Adrenal gland (tissue), 12 donors: ENCODE measurements around the gene HCN4. TPM values are rescaled to one million over a fixed set of nuclear protein-coding genes. Genes with fewer than 3 reads are reported as not detected.

Experiments used
- DNase-seq, 7 donors: peaks; one replicate each; pipeline ENCODE4 v3.0.0-alpha.2; 2019 to 2020
- H3K27ac ChIP-seq, 5 donors: fragments of 200-600 bp; sonication (generic) in 4 of 5; 1 replicate in 3 of 5; 2 replicates in 2 of 5; pipeline versions ENCODE4 v1.5.1 to v1.8.0; 2016 to 2020; ENCODE audit warnings: mild to moderate bottlenecking in 1 of 5
- H3K27me3 ChIP-seq: fragments of 200-600 bp; 2 replicates; pipeline ENCODE4 v1.8.0; 2021
- H3K36me3 ChIP-seq, 2 donors: fragments of 200-600 bp; replicated peaks in 1 of 2; 1 replicate in 1 of 2; 2 replicates in 1 of 2; pipeline versions ENCODE4 v1.5.1 to v1.8.0; 2018 to 2022
- H3K4me1 ChIP-seq, 2 donors: fragments of 200-600 bp; replicated peaks in 1 of 2; 1 replicate in 1 of 2; 2 replicates in 1 of 2; pipeline versions ENCODE4 v1.5.1 to v1.8.0; 2018 to 2021
- H3K4me3 ChIP-seq, 4 donors: fragments of 200-600 bp; sonication (generic) in 3 of 4; one replicate each; pipeline ENCODE4 v1.5.1; 2016 to 2018
- H3K9me3 ChIP-seq, 3 donors: fragments of 200-600 bp; sonication (generic) in 1 of 3; replicated peaks in 1 of 3; 1 replicate in 2 of 3; 2 replicates in 1 of 3; pipeline versions ENCODE4 v1.5.1 to v1.8.0; 2016 to 2021
- CTCF ChIP-seq, 6 experiments: fragments of 450-650 bp in 4 of 6; fragments of 200-600 bp in 2 of 6; sonication (generic) in 1 of 6; IDR thresholded peaks; 1 replicate in 5 of 6; 2 replicates in 1 of 6; pipeline versions ENCODE4 v1.5.1 to v1.8.0; 2016 to 2021; ENCODE audit warnings: antibody characterized with exemption in 6 of 6, mild to moderate bottlenecking in 2 of 6, moderate library complexity in 1 of 6
- POLR2A ChIP-seq, 2 donors: fragments of 450-650 bp; IDR thresholded peaks; one replicate each; pipeline ENCODE4 v1.6.1; 2017; ENCODE audit warnings: antibody characterized with exemption in 2 of 2, mild to moderate bottlenecking in 2 of 2, moderate library complexity in 1 of 2
- WGBS, 4 donors: extraction: QIAGEN DNeasy Blood & Tissue Kit in 2 of 4; methylation state at CpG; one replicate each; pipeline versions ENCODE4 v1.1.5 to v1.1.7; 2013 to 2017; 5-methylcytosine and 5-hydroxymethylcytosine counted together
- intact Hi-C, 2 donors: fragments of 100-400 bp; cut with DNase I; formaldehyde crosslinking; loops; one replicate each; pipeline versions ENCODE4 v1.14.1 to v1.15.0; 2022 to 2023
- polyA plus RNA-seq, 3 donors: library from polyadenylated mRNA; stranded (reverse); fragments of 200-250 nt in 2 of 3; fragments of 350-450 nt in 1 of 3; fragmentation: Illumina TruSeq in 1 of 3; extraction: RNeasy Lipid Tissue Mini Kit (QIAGEN cat#74804) in 1 of 3; gene quantifications; one replicate each; pipeline ENCODE4 v1.2.3, GENCODE V29; 2013 to 2014
- total RNA-seq, 9 donors: library from RNA; depleted of rRNA in 4 of 9; stranded (reverse); fragments of >200 nt in 4 of 9; fragments of 120-200 nt in 1 of 9; fragmentation: NEBNext Ultra II Directional in 1 of 9; extraction: Animal tissue kit (Norgen Biotek cat#: 25700) in 1 of 9; gene quantifications; one replicate each; pipeline versions ENCODE4 v1.1.0 to v1.2.4, GENCODE V29; 2013 to 2023
- donor health status: healthy with polysubstance abuse.
- donor health status: Bipolar disorder and iron deficiency.
- donor health status: DM: yes; HTN: yes; CAD: no.
- donor health status: DM: no; HTN: no; CAD: no.
- donor health status: DM: no; HTN: no; CAD: no.
- donor health status: DM: yes; HTN: yes; CAD: no.

HCN4 gene
- total and polyA plus RNA-seq, 12 donors, result 0.04 to 1.2 (median 0.27) TPM; not detected in 2

- DNase-seq, result no peak
- Histone ChIP-seq H3K27me3 (peaks cover 50% of the 10 kb centered on the region), H3K4me3 (no peak overlapping the region), H3K27ac (no peak overlapping the region), H3K36me3 (no peaks in the 10 kb centered on the region), H3K4me1 (peaks cover 0 to 5% of the 10 kb centered on the region in 2 donors), H3K9me3 (no peaks in the 10 kb centered on the region)
- intact Hi-C loops, result no loop called here
- WGBS, 4 donors, result 1 to 5% (median 2%) methylated on average over 19 to 44 of the region's 44 CpGs
- TF ChIP-seq CTCF (IDR thresholded peaks at IDR 0.05), result no peak
- no peak for TF ChIP-seq POLR2A (IDR thresholded peaks at IDR 0.05)
These were observed 466 bp upstream of the HCN4 start for GRCh38 chr15:73369154-73369694.

- H3K36me3 ChIP-seq, result no peaks in the 10 kb centered on the region
- H3K4me1 ChIP-seq, result peaks cover 0 to 5% of the 10 kb centered on the region in 2 donors
- 1 to 2% (median 2%) methylated on average over 23 to 90 of the region's 90 CpGs; no CpG with 5 or more reads in 1 of the 4 donors for WGBS, 4 donors
- H3K27ac ChIP-seq, result no peak overlapping the region
- no peaks in the 10 kb centered on the region for H3K9me3 ChIP-seq
- DNase-seq, result no peak
- peaks cover 50% of the 10 kb centered on the region for H3K27me3 ChIP-seq
- TF ChIP-seq CTCF (IDR thresholded peaks at IDR 0.05) (no peak), POLR2A (IDR thresholded peaks at IDR 0.05) (no peak)
- intact Hi-C loops, result no loop called here
- peak overlapping the region in 1 of 4 donors; percentile 29 for H3K4me3 ChIP-seq
These were observed 996 bp downstream of the HCN4 start for GRCh38 chr15:73367624-73368300.

DNA sequence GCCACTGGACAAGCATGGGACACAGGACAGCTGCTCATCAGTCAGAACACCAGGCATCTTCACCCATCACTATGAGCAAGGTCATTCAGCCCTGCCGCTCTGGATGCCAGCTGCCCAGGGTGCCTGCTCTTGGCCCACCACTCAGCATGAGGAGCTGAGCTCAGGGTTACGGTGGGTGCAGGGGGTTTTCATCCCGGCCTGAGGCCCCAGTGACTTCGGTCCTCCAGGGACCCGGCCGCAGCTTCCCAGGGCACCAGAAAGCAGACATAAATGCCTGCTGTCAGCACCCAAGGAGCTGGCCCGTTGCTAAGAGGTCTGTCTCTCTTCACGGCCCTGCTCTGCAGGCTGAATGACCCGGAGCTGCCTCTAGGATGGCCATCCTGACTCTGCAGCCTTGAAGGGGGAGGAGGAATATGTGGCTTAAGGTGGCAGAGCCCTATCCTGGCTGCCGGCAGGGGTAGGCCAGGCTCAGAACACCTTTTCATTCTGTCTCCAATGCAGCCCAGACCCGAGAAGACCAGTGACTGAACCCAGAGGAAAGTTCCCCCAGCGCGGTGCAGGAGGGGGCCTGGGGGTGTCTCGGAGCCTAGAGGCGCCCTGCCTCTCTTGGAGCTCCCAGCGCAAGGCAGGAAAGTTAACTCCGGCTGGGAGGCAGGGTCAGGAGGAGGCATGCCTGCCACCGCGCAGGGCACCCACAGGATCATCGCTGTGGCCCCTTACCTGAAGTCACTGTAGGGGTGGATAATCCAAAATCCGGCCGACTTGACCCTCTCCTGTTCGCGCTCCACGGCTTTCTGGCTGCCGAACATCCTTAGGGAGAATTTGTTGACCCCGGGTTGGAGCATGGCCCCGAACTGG is 1.8 kb downstream of the HCN4 start:
- DNase-seq, result peak in 1 of 7 donors; percentile 59
- H3K4me1 ChIP-seq, result peaks cover 0 to 5% of the 10 kb centered on the region in 2 donors
- no peaks in the 10 kb centered on the region for H3K36me3 ChIP-seq
- intact Hi-C loops, result no loop called here
- no peak overlapping the region for H3K4me3 ChIP-seq
- WGBS, 4 donors, result 16 to 42% (median 25%) methylated on average over 9 to 28 of the region's 28 CpGs
- TF ChIP-seq CTCF (IDR thresholded peaks at IDR 0.05) (no peak), POLR2A (IDR thresholded peaks at IDR 0.05) (no peak)
- no peak overlapping the region for H3K27ac ChIP-seq
- no peaks in the 10 kb centered on the region for H3K9me3 ChIP-seq
- H3K27me3 ChIP-seq, result peaks cover 50% of the 10 kb centered on the region

GRCh38 chr15:73364070-73364469 is 4.7 kb downstream of the HCN4 start:
- 72 to 79% (median 77%) methylated on average over 2 to 3 of the region's 3 CpGs for WGBS, 4 donors
- Histone ChIP-seq H3K9me3 (no peaks in the 10 kb centered on the region), H3K4me3 (no peak overlapping the region), H3K36me3 (no peaks in the 10 kb centered on the region), H3K4me1 (peaks cover 0 to 5% of the 10 kb centered on the region in 2 donors), H3K27ac (no peak overlapping the region), H3K27me3 (peaks cover 35% of the 10 kb centered on the region)
- intact Hi-C loops, result no loop called here
- no peak for DNase-seq
- no peak for TF ChIP-seq CTCF (IDR thresholded peaks at IDR 0.05)
- TF ChIP-seq POLR2A (IDR thresholded peaks at IDR 0.05), result no peak
